GM19397 (cell line): ENCODE measurements around the gene PCBP3.

Experiments
- ATAC-seq: cut with Tn5 transposase; IDR thresholded peaks from one replicate; pipeline ENCODE4 v1.9.1; 2021; ENCODE audit warnings: mild to moderate bottlenecking, moderate library complexity; ENCODE audit not compliant: unreplicated experiment

PCBP3 gene

GRCh38 chr21:45723049-45723958, 79.8 kb downstream of the PCBP3 start:
- ATAC-seq, result no peak

- no peak for ATAC-seq
Observed at GRCh38 chr21:45724345-45724961, 80.9 kb downstream of the PCBP3 start.

- no peak for ATAC-seq
Observed at GRCh38 chr21:45724994-45725843, 81.7 kb downstream of the PCBP3 start.

- no peak for ATAC-seq
Observed at GRCh38 chr21:45725844-45726200, 82.3 kb downstream of the PCBP3 start.

- ATAC-seq, result no peak
Observed at GRCh38 chr21:45726438-45726837, 82.9 kb downstream of the PCBP3 start.

- ATAC-seq, result no peak
Observed at GRCh38 chr21:45727390-45727789, 83.9 kb downstream of the PCBP3 start.

GRCh38 chr21:45735259-45736000, 91.9 kb downstream of the PCBP3 start:
- ATAC-seq, result no peak

- no peak for ATAC-seq
Observed at GRCh38 chr21:45736042-45736689, 92.6 kb downstream of the PCBP3 start.

GRCh38 chr21:45736690-45737484, 93.4 kb downstream of the PCBP3 start:
- no peak for ATAC-seq

GRCh38 chr21:45737485-45738166, 94.1 kb downstream of the PCBP3 start:
- ATAC-seq, result no peak

- no peak for ATAC-seq
Observed at GRCh38 chr21:45739218-45740087, 95.9 kb downstream of the PCBP3 start.

GRCh38 chr21:45740088-45740440, 96.5 kb downstream of the PCBP3 start:
- ATAC-seq, result no peak

GRCh38 chr21:45740491-45741357, 97.2 kb downstream of the PCBP3 start:
- ATAC-seq, result no peak

GRCh38 chr21:45741691-45742090, 98.2 kb downstream of the PCBP3 start:
- no peak for ATAC-seq

GRCh38 chr21:45742247-45742646, 98.7 kb downstream of the PCBP3 start:
- ATAC-seq, result no peak

- no peak for ATAC-seq
Observed at GRCh38 chr21:45745256-45745655, 101.7 kb downstream of the PCBP3 start.

- no peak for ATAC-seq
Observed at GRCh38 chr21:45747233-45747766, 103.8 kb downstream of the PCBP3 start.
